HG02970 (cell line): ENCODE results near the gene SRSF3.
"Not testable (repeated sequence)": the region's sequence is repeated elsewhere in the genome, so short reads cannot be mapped to it uniquely, and the experiment has no call there.

ENCODE experiments used
- ATAC-seq: cut with Tn5 transposase; IDR thresholded peaks from one replicate; pipeline ENCODE4 v1.9.1; 2021; ENCODE audit warnings: mild to moderate bottlenecking, moderate library complexity, moderate number of reproducible peaks; ENCODE audit not compliant: unreplicated experiment, low FRiP score

SRSF3 gene

DNA sequence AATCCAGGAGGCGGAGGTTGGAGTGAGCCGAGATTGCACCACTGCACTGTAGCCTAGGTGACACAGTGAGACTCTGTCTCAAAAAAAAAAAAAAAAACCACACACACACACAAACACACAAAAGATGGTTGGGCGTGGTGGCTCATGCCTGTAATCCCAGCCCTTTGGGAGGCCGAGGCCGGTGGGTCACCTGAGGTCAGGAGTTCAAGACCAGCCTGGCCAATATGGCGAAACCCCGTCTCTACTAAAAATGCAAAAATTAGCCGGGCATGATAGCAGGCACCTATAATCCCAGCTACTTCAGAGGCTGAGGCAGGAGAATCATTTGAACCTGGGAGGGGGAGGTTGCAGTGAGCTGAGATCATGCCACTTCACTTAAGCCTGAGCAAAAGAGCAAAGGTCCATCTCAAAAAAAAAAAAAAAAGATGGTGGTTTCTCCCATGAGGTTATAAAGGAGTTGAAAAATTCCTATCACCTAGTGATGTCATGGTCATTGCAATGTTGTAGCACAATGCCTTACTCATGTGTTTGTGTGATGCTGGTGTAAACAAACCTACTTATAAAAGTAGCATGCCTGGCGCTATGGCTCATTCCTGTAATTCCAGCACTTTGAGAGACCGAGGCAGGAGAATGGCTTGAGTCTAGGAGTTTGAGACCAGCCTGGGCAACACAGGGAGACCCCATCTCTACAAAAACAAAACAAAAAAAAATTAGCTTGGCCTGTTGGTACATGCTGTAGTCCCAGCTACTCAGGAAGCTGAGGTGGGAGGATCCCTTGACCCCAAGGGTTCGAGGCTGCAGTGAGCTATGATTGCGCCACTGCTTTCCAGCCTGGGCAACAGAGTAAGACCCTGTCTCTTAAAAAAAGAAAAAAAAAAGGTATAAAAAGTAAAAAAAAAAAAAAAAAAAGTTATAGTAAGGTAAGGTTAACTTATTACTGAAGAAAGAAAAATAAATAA lies 21.5 kb upstream of the SRSF3 start:
- ATAC-seq = not testable (repeated sequence)

GRCh38 chr6:36574679-36575078 lies 19.5 kb upstream of the SRSF3 start:
- no peak for ATAC-seq

GRCh38 chr6:36576578-36576977 lies 17.6 kb upstream of the SRSF3 start:
- ATAC-seq = no peak

- ATAC-seq = no peak
Observed at GRCh38 chr6:36577301-36577700, 16.9 kb upstream of the SRSF3 start.

- no peak for ATAC-seq
Observed at GRCh38 chr6:36578030-36578429, 16.1 kb upstream of the SRSF3 start.

DNA sequence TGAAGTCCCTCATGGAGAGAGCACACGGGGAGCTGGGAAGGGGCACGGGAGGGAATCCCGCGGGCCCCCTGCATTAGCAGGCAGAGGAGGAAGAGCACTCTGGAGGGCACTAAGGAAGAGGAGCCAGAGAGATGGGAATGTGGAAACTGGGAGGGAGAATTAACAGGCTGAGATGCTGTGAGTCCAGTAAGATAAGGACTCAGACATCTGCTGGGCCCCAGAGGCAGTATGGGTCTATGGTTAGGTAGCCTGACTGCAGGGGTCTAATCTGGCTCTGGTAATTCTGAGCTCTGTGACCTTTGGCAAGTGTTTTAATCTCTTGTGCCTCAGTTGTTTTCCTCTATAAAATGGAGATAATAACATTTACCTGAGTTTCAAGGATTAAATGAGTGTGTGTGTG lies 15.7 kb upstream of the SRSF3 start:
- ATAC-seq = no peak

DNA sequence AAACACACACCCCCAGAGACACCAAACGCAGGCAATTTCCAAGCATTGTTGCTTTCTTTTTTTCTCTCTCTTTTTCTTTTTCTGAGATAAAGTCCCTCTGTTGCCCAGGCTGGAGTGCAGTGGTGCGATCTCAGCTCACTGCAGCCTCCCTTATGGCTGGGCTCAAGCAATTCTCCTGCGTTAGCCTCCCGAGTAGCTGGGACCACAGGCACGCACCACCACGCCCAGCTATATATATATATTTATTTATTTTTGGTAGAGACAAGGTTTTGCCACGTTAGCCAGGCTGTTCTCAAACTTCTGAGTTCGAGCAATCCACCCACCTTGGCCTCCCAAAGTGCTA lies 14.0 kb upstream of the SRSF3 start:
- ATAC-seq = no peak

- ATAC-seq = no peak
Observed at GRCh38 chr6:36581716-36582115, 12.4 kb upstream of the SRSF3 start.

DNA sequence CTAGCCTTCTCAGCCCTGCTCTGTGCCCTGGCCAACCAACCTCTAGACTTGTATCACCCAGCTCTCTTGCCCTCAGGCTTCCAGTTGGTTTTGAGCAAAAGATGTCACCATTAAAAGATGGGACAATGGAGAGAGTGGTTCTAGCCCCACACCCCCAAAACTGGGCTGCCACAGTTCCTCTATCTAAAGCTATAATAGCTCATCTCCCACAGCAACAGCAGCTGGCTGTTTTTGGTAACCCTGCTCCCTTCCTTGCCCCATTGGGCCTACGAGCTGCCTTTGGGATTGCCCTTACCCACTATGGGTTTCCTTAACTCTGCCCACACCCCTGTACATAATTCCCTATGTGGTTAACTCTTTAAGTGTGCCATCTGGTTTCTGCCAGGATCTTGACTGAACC lies 7.6 kb upstream of the SRSF3 start:
- ATAC-seq = no peak

DNA sequence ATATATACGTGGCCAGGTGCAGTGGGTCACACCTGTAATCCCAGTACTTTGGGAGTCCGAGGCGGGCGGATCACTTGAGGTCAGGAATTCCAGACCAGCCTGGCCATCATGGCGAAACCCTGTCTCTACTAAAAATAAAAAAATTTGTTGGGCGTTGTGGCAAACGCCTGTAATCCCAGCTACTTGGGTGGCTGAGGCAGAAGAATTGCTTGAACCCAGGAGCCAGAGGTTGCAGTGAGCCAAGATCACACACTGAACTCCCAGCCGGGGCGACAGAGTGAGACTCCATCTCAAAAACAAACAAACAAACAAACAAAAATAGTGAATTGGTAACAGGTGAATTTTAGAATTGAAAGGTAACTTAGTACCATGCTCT lies 5.1 kb upstream of the SRSF3 start:
- ATAC-seq = not testable (repeated sequence)

- no peak for ATAC-seq
Observed at GRCh38 chr6:36590237-36590636, 3.9 kb upstream of the SRSF3 start.

GRCh38 chr6:36592221-36592655 lies 1.9 kb upstream of the SRSF3 start:
- ATAC-seq = no peak

- peak; percentile 8 for ATAC-seq
Observed at GRCh38 chr6:36593569-36594028, 563 bp upstream of the SRSF3 start.

GRCh38 chr6:36594816-36595643 lies 868 bp downstream of the SRSF3 start:
- no peak for ATAC-seq

DNA sequence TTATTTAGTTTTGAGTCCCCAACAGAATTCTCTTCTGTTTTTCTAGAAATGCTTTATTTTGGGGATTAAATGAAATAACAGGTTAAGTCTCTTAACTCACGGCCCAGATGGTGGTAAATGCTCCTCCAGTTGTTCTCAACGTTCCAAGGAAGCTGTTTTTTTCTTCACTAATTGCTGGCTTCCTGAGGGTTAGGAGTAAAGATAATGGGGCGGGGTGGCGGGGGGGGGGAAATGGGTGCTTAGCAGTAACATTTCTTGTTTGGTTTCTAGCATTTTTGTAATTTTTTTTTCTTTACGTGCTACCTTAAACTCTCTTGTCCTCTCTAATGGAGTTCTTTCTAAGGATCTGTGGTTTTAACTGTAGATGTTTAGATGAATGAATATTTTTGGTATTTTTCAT lies 2.2 kb downstream of the SRSF3 start:
- ATAC-seq = no peak

- no peak for ATAC-seq
Observed at GRCh38 chr6:36597775-36598174, 3.6 kb downstream of the SRSF3 start.

- no peak for ATAC-seq
Observed at GRCh38 chr6:36598326-36598725, 4.2 kb downstream of the SRSF3 start.

DNA sequence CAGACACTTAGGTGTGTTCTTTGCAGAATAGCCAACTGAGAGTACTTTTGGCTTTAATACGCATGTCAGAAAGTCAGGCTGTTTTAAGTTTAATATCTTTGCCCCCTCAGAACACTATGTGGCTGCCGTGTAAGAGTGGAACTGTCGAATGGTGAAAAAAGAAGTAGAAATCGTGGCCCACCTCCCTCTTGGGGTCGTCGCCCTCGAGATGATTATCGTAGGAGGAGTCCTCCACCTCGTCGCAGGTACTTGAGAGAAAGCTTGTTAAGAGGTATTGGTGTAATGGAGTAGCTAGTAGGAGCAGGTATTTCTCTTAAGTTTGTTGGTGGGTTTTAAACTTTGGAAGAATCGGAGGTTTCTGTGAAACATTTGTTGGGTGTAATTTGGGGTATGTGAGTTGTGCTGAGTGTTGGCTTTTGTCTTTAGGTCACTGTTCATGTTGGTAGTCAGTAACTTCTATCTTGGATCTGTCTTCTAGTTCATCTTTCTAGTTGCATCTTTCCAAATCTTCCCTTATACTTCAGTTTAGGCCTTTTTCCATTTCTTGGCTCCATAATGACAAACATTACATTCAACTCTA lies 4.7 kb downstream of the SRSF3 start:
- ATAC-seq = no peak

GRCh38 chr6:36599791-36600209 lies 5.6 kb downstream of the SRSF3 start:
- no peak for ATAC-seq

- no peak for ATAC-seq
Observed at GRCh38 chr6:36600564-36601146, 6.5 kb downstream of the SRSF3 start.

- not testable (repeated sequence) for ATAC-seq
Observed at GRCh38 chr6:36601818-36602217, 7.7 kb downstream of the SRSF3 start.
